Testis (tissue), 2 donors: ENCODE measurements around the gene TRAK1.

Experiments used
- POLR2A ChIP-seq: fragments of 450-650 bp; IDR thresholded peaks from one replicate; pipeline ENCODE4 v1.6.1; 2017; ENCODE audit warnings: antibody characterized with exemption, mild to moderate bottlenecking, moderate library complexity
- TF ChIP-seq, protein P1 (sequence below), 3 experiments: fragments of 450-650 bp in 2 of 3; fragments of 200-600 bp in 1 of 3; sonication (generic) in 1 of 3; IDR thresholded peaks; one replicate each; pipeline ENCODE4 v1.5.1; 2016 to 2019; ENCODE audit warnings: antibody characterized with exemption in 3 of 3, mild to moderate bottlenecking in 2 of 3, moderate library complexity in 1 of 3

GRCh38 chr3:42209917-42210316 lies 118.8 kb downstream of the TRAK1 start:
- TF ChIP-seq POLR2A: no peak
- TF ChIP-seq, protein P1, sequence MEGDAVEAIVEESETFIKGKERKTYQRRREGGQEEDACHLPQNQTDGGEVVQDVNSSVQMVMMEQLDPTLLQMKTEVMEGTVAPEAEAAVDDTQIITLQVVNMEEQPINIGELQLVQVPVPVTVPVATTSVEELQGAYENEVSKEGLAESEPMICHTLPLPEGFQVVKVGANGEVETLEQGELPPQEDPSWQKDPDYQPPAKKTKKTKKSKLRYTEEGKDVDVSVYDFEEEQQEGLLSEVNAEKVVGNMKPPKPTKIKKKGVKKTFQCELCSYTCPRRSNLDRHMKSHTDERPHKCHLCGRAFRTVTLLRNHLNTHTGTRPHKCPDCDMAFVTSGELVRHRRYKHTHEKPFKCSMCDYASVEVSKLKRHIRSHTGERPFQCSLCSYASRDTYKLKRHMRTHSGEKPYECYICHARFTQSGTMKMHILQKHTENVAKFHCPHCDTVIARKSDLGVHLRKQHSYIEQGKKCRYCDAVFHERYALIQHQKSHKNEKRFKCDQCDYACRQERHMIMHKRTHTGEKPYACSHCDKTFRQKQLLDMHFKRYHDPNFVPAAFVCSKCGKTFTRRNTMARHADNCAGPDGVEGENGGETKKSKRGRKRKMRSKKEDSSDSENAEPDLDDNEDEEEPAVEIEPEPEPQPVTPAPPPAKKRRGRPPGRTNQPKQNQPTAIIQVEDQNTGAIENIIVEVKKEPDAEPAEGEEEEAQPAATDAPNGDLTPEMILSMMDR (IDR thresholded peaks at IDR 0.05): no peak
